ENCODE measurements around the gene ASCC2.

ASCC2 gene

DNA sequence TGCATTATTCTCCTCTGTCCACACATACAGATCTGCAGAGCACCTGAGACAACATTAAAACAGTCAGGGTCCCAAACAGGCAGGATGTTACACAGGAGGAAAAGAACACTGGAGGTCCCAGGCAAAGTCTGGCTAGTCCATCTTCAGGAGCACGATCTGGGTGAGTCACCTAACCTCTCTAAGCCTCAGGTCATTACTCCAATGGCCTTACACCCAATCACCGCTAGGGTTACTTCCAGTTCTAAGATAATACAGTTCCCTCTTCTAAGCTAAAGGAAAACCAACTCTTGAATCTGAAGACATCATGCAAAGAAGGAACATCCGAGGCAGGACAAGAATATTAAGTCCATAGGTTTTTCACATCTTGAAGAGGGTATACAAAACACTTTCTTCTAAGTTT, 24.5 kb downstream of the ASCC2 start:
- no peak overlapping the region for H3K4me3 ChIP-seq (replicated peaks; ENCODE audit: low read depth, low read length)
- TF ChIP-seq, protein P1, sequence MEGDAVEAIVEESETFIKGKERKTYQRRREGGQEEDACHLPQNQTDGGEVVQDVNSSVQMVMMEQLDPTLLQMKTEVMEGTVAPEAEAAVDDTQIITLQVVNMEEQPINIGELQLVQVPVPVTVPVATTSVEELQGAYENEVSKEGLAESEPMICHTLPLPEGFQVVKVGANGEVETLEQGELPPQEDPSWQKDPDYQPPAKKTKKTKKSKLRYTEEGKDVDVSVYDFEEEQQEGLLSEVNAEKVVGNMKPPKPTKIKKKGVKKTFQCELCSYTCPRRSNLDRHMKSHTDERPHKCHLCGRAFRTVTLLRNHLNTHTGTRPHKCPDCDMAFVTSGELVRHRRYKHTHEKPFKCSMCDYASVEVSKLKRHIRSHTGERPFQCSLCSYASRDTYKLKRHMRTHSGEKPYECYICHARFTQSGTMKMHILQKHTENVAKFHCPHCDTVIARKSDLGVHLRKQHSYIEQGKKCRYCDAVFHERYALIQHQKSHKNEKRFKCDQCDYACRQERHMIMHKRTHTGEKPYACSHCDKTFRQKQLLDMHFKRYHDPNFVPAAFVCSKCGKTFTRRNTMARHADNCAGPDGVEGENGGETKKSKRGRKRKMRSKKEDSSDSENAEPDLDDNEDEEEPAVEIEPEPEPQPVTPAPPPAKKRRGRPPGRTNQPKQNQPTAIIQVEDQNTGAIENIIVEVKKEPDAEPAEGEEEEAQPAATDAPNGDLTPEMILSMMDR (IDR thresholded peaks at IDR 0.05; ENCODE audit: low read length, missing control alignments), result peak; percentile 2
- no peak for DNase-seq (ENCODE audit: low read depth)

DNA sequence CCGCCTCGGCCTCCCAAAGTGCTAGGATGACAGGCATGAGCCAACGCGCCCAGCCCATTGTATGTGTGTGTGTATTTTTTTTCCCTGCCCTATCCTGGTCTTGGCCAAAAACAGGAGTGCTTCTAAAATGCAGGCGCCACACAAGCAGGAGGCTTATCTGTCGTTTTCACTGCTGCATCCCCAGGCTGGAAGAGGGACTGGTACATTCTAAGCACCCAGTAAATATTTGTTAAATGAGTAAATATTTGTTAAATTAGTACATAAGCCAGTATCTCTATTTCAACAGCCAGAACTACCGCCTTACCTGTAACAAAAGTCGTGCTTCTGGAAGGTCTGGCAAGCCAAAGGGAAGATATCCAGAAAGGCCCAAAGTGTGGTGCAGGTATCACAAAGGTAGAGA, 24.9 kb downstream of the ASCC2 start:
- DNase-seq (ENCODE audit: low read depth), result no peak
- H3K4me3 ChIP-seq (replicated peaks; ENCODE audit: low read depth, low read length), result no peak overlapping the region
- TF ChIP-seq, protein P1 (IDR thresholded peaks at IDR 0.05; ENCODE audit: low read length, missing control alignments), result no peak

DNA sequence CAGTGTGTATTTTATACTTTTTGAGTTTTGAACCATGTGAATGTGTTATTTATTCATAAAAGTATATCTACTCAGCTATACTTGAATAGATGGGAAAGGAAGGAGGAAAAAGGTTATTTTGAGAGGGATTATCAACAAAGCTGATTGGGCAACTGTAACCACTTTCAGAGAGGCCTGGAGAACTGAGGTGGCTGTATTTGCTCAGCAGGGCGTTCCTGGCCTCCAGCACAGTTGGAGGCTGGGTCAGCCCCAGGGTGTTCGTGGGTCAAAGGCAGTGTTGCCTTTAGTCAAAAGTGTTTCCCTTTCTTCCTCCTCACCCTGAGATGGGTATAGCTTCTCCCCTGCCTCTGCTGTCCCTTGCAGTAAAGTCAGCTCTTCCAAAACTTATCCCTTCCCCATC, 26.7 kb downstream of the ASCC2 start:
- TF ChIP-seq, protein P1 (IDR thresholded peaks at IDR 0.05; ENCODE audit: low read length, missing control alignments), result no peak
- H3K4me3 ChIP-seq (replicated peaks; ENCODE audit: low read depth, low read length), result no peak overlapping the region
- no peak for DNase-seq (ENCODE audit: low read depth)

DNA sequence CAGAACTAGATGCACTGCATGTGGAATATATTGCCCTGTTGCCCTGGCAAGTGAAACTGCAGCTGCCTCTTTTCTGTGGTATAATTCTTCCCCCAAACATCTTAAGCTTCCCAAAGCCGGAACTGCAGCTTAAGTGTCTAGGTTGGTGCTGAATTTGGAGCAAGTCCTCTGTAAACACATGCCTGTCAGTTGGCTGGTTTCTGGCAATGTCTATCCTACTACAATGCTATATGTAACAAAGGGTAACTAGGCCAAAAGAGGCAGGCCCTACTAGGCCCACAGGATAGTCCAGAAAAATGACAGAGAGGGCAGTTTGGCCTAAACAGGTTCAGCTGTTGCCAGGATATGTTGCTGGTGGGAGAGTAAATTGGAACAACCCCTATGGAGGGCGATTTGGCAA, 27.9 kb downstream of the ASCC2 start:
- no peak for DNase-seq (ENCODE audit: low read depth)
- no peak overlapping the region for H3K4me3 ChIP-seq (replicated peaks; ENCODE audit: low read depth, low read length)
- TF ChIP-seq, protein P1 (IDR thresholded peaks at IDR 0.05; ENCODE audit: low read length, missing control alignments), result no peak

DNA sequence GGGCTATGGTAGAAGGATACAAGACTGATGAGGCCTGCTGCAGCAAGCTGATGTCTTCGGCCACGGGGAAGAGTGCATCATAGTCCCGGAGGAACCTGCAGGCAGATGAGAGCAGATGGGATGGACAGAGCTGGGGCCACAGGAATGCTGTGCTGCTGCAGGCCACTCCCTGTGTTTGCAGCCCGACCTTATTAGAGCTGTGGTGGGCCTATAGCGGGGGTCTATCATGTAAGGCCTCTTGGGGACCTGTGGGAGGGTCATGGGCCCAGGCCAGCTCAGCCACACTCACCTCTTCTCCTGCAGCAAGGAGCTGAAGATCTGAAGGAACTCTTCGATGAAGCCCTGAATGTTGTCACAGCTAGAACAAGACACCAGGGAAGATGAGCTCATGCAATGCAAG, 31.9 kb downstream of the ASCC2 start:
- TF ChIP-seq, protein P1 (IDR thresholded peaks at IDR 0.05; ENCODE audit: low read length, missing control alignments), result no peak
- no peak for DNase-seq (ENCODE audit: low read depth)
- no peak overlapping the region for H3K4me3 ChIP-seq (replicated peaks; ENCODE audit: low read depth, low read length)

DNA sequence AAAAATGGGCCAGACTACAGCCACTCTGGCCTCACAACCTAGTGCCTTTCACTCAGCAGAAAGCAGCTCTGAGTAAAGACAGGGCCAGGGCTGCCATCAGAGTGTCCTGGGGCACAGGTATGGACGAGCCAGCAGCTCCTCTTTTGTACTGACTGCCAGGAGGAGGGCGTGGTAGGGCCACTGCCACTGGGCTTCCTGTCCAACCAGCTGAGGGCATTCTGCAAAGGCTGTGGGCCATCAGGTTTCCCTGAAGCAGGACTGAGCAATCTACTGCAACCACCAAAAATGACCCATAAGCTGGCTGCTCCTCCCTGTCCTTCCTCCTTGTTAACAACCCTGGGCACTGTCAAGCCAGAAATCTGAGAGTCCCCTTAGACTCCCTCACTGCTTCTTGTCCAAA, 33.1 kb downstream of the ASCC2 start:
- TF ChIP-seq, protein P1 (IDR thresholded peaks at IDR 0.05; ENCODE audit: low read length, missing control alignments), result no peak
- H3K4me3 ChIP-seq (replicated peaks; ENCODE audit: low read depth, low read length), result no peak overlapping the region
- no peak for DNase-seq (ENCODE audit: low read depth)

DNA sequence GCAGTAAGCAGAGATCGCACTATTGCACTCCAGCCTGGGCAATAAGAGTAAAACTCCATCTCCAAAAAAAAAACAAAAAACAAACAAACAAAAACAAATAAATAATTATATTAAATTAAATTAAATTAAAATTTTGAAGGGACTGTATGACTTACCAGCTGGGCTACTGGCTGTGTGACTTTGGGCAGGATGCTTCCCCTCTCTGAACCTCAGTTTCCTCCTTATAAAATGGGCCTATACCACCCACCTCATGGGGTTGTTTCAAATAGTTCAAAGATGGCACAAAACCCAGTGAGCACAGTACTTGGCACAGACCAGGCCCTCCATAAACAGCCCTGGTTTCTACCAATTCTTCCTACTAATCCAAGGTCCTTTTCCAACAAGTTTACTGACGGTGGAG, 34.9 kb downstream of the ASCC2 start:
- TF ChIP-seq, protein P1 (IDR thresholded peaks at IDR 0.05; ENCODE audit: low read length, missing control alignments), result no peak
- H3K4me3 ChIP-seq (replicated peaks; ENCODE audit: low read depth, low read length), result no peak overlapping the region
- DNase-seq (ENCODE audit: low read depth), result no peak

Data from fibroblast of pulmonary artery (primary cell).